Measurements from ENCODE around the gene SLC17A2.

Gene SLC17A2

GRCh38 chr6:25930532-25931410 lies at the start of gene SLC17A2:
Gene SLC17A2 (minus strand): TSS chr6:25930691. CDS start chr6:25925796, 4,895 bp downstream.
- no peak for DNase-seq

GRCh38 chr6:25975923-25976560 lies 45.6 kb upstream of the SLC17A2 start:
- no peak for DNase-seq

- DNase-seq = no peak
Observed at GRCh38 chr6:25973923-25974555, 43.5 kb upstream of the SLC17A2 start.

- DNase-seq = no peak
Observed at GRCh38 chr6:25972902-25973301, 42.4 kb upstream of the SLC17A2 start.

GRCh38 chr6:25972128-25972527 lies 41.6 kb upstream of the SLC17A2 start:
- DNase-seq = no peak

GRCh38 chr6:25971187-25971821 lies 40.8 kb upstream of the SLC17A2 start:
- no peak for DNase-seq

GRCh38 chr6:25968769-25969168 lies 38.3 kb upstream of the SLC17A2 start:
- no peak for DNase-seq

GRCh38 chr6:25966711-25967110 lies 36.2 kb upstream of the SLC17A2 start:
- no peak for DNase-seq

- no peak for DNase-seq
Observed at GRCh38 chr6:25965058-25965457, 34.6 kb upstream of the SLC17A2 start.

- DNase-seq = no peak
Observed at GRCh38 chr6:25963426-25964123, 33.1 kb upstream of the SLC17A2 start.

GRCh38 chr6:25962149-25963127 lies 31.9 kb upstream of the SLC17A2 start, which contains the start of gene TRIM38:
Gene TRIM38 (plus strand): TSS chr6:25962802. CDS start chr6:25966523, 3,721 bp downstream.
- peak; percentile 56 for DNase-seq

GRCh38 chr6:25961619-25962148 lies 31.2 kb upstream of the SLC17A2 start:
- no peak for DNase-seq

- DNase-seq = no peak
Observed at GRCh38 chr6:25960734-25961133, 30.2 kb upstream of the SLC17A2 start.

- no peak for DNase-seq
Observed at GRCh38 chr6:25959890-25960536, 29.5 kb upstream of the SLC17A2 start.

- no peak for DNase-seq
Observed at GRCh38 chr6:25958700-25959162, 28.2 kb upstream of the SLC17A2 start.

GRCh38 chr6:25956226-25956625 lies 25.7 kb upstream of the SLC17A2 start:
- no peak for DNase-seq

GRCh38 chr6:25954756-25955155 lies 24.3 kb upstream of the SLC17A2 start:
- DNase-seq = no peak

GRCh38 chr6:25953733-25954132 lies 23.2 kb upstream of the SLC17A2 start:
- DNase-seq = no peak

GRCh38 chr6:25952535-25952934 lies 22.0 kb upstream of the SLC17A2 start:
- DNase-seq = no peak
